A549 (cell line): ENCODE results near the gene SNX5. TPM values are rescaled to one million over a fixed set of nuclear protein-coding genes. Genes with fewer than 3 reads are reported as not detected.

Experiments
- ATAC-seq, 2 experiments: fragments of 200-7000 bp in 1 of 2; fragments of >200 bp in 1 of 2; cut with Nextera tagmentation in 1 of 2; cut with Tn5 transposase in 1 of 2; 3 replicates each; pipeline versions ENCODE4 v1.8.0 to v1.9.1; 2018 to 2020; ENCODE audit warnings: mild to moderate bottlenecking in 1 of 2, moderate library complexity in 1 of 2
- CTCF ChIA-PET: fragments of 300-600 bp; sonication (Branson Sonifier 250); formaldehyde crosslinking; extraction: SDS; loops from one replicate; lab custom pipeline; 2021; ENCODE audit warnings: antibody characterized with exemption, inconsistent platforms; lab: Yijun Ruan, JAX
- POLR2A ChIA-PET: fragments of 350-600 bp; formaldehyde crosslinking; extraction: SDS; loops from one replicate; lab custom pipeline; 2021; ENCODE audit warnings: antibody characterized with exemption, inconsistent platforms; lab: Yijun Ruan, JAX
- DNase-seq, 2 experiments: peaks; one replicate each; pipeline versions ENCODE4 v3.0.0 to v3.0.0-alpha.2; 2011 to 2016; ENCODE audit warnings: low read depth in 1 of 2, low spot score in 1 of 2
- FAIRE-seq: peaks from 2 replicates; lab custom pipeline; 2011; peaks lifted over from hg19 to GRCh38; lab: Jason Lieb, UNC
- H3K27ac ChIP-seq, 2 experiments: fragments of >200 bp; sonication (Bioruptor Twin); formaldehyde crosslinking; 3 replicates each; pipeline ENCODE4 v1.5.1; 2016 to 2017
- H3K4me1 ChIP-seq: fragments of >200 bp; sonication (Bioruptor Twin); formaldehyde crosslinking; 3 replicates; pipeline ENCODE4 v1.6.1; 2016
- H3K4me2 ChIP-seq: fragments of >200 bp; sonication (Bioruptor Twin); formaldehyde crosslinking; 3 replicates; pipeline ENCODE4 v1.6.1; 2016
- H3K4me3 ChIP-seq: fragments of >200 bp; sonication (Bioruptor Twin); formaldehyde crosslinking; 3 replicates; pipeline ENCODE4 v1.5.1; 2016
- H3K9me3 ChIP-seq: fragments of >200 bp; sonication (Bioruptor Twin); formaldehyde crosslinking; 3 replicates; pipeline ENCODE4 v1.6.1; 2016
- BHLHE40 ChIP-seq: IDR thresholded peaks from 2 replicates; pipeline ENCODE4 v1.6.1; 2012; ENCODE audit warnings: low read depth, low read length, inconsistent platforms
- CBX2 ChIP-seq: fragments of 200-600 bp; sonication (generic); IDR thresholded peaks from 2 replicates; pipeline ENCODE4 v1.6.1; 2016; ENCODE audit warnings: low read depth, mild to moderate bottlenecking, borderline replicate concordance
- CBX8 ChIP-seq: fragments of 200-600 bp; sonication (generic); IDR thresholded peaks from 2 replicates; pipeline ENCODE4 v1.6.1; 2016
- CHD2 ChIP-seq: fragments of 150-350 bp; IDR thresholded peaks from 2 replicates; pipeline ENCODE4 v1.6.1; 2014; ENCODE audit warnings: low read length; ENCODE audit not compliant: partially characterized antibody
- E2F6 ChIP-seq: IDR thresholded peaks from 2 replicates; pipeline ENCODE4 v1.6.1; 2012; ENCODE audit warnings: low read depth, borderline replicate concordance
- ELK1 ChIP-seq: fragments of 150-350 bp; IDR thresholded peaks from 2 replicates; pipeline ENCODE4 v1.6.1; 2014; ENCODE audit warnings: low read depth, mild to moderate bottlenecking, low read length
- ESRRA ChIP-seq: fragments of 150-350 bp; IDR thresholded peaks from 2 replicates; pipeline ENCODE4 v1.6.1; 2014; ENCODE audit warnings: mild to moderate bottlenecking, low read length, borderline replicate concordance
- FOSB ChIP-seq: fragments of 250-450 bp; sonication (Bioruptor Pico); IDR thresholded peaks from 2 replicates; pipeline ENCODE4 v1.5.0; 2020; ENCODE audit warnings: mild to moderate bottlenecking, moderate library complexity
- FOXS1 ChIP-seq: fragments of 250-450 bp; sonication (Bioruptor Pico); IDR thresholded peaks from 2 replicates; pipeline ENCODE4 v1.5.0; 2020; ENCODE audit warnings: mild to moderate bottlenecking, moderate library complexity
- HES2 ChIP-seq: fragments of >200 bp; sonication (Bioruptor Twin); formaldehyde crosslinking; IDR thresholded peaks from 2 replicates; pipeline ENCODE4 v1.6.1; 2016
- HOXA7 ChIP-seq: fragments of 250-450 bp; sonication (Bioruptor Pico); IDR thresholded peaks from 2 replicates; pipeline ENCODE4 v1.5.0; 2020; ENCODE audit warnings: mild to moderate bottlenecking, moderate library complexity
- HOXB5 ChIP-seq: fragments of 250-450 bp; sonication (Bioruptor Pico); IDR thresholded peaks from 2 replicates; pipeline ENCODE4 v1.5.0; 2020; ENCODE audit warnings: mild to moderate bottlenecking, moderate library complexity
- KDM5A ChIP-seq: fragments of 200-600 bp; sonication (generic); IDR thresholded peaks from 2 replicates; pipeline ENCODE4 v1.6.1; 2016; ENCODE audit warnings: antibody characterized with exemption, mild to moderate bottlenecking
- MAFK ChIP-seq: fragments of 450-650 bp; IDR thresholded peaks from 2 replicates; pipeline ENCODE4 v1.6.1; 2014; ENCODE audit not compliant: partially characterized antibody
- MAX ChIP-seq: IDR thresholded peaks from 2 replicates; pipeline ENCODE4 v1.6.1; 2012
- NR3C1 ChIP-seq: fragments of >200 bp; sonication (Bioruptor Twin); formaldehyde crosslinking; IDR thresholded peaks from 3 replicates; pipeline ENCODE4 v1.6.1; 2017
- POLR2A ChIP-seq: IDR thresholded peaks from 2 replicates; pipeline ENCODE4 v1.6.1; 2012; ENCODE audit warnings: mild to moderate bottlenecking, low read length
- REST ChIP-seq: fragments of 200-600 bp; sonication (generic); IDR thresholded peaks from 2 replicates; pipeline ENCODE4 v1.6.1; 2016; ENCODE audit warnings: antibody characterized with exemption, mild to moderate bottlenecking, moderate library complexity
- RNF2 ChIP-seq: fragments of 200-600 bp; sonication (generic); IDR thresholded peaks from 2 replicates; pipeline ENCODE4 v1.6.1; 2016; ENCODE audit warnings: low read depth, mild to moderate bottlenecking, antibody characterized with exemption, moderate library complexity, borderline replicate concordance
- SMC3 ChIP-seq: fragments of >200 bp; sonication (Bioruptor Twin); formaldehyde crosslinking; IDR thresholded peaks from 3 replicates; pipeline ENCODE4 v1.6.1; 2018; ENCODE audit warnings: inconsistent platforms
- USF2 ChIP-seq: fragments of 450-650 bp; IDR thresholded peaks from 2 replicates; pipeline ENCODE4 v1.6.1; 2014; ENCODE audit warnings: antibody characterized with exemption
- ZFP36 ChIP-seq: fragments of 450-650 bp; IDR thresholded peaks from 2 replicates; pipeline ENCODE4 v1.6.1; 2014; ENCODE audit warnings: borderline replicate concordance; ENCODE audit not compliant: partially characterized antibody
- ZNF302 ChIP-seq: fragments of 250-450 bp; sonication (Bioruptor Pico); IDR thresholded peaks from 2 replicates; pipeline ENCODE4 v1.9.0; 2021; ENCODE audit warnings: inconsistent platforms, mild to moderate bottlenecking, moderate library complexity
- WGBS: methylation state at CpG from one replicate; pipeline ENCODE4 v1.1.6; 2017; ENCODE audit errors: missing lambda C conversion rate; 5-methylcytosine and 5-hydroxymethylcytosine counted together
- polyA plus RNA-seq, 4 experiments: library from polyadenylated mRNA; depleted of rRNA in 3 of 4; stranded (reverse); fragments of >200 nt; fragmentation: RNase III in 1 of 4; extraction: RNeasy Plus Mini Kit Qiagen cat#74134 plus additional on column Dnase treatment in 1 of 4; gene quantifications; 2 replicates in 3 of 4; 3 replicates in 1 of 4; pipeline ENCODE4 v1.2.3, GENCODE V29; 2011 to 2017

The SNX5 gene
- polyA plus RNA-seq, 2 of the 4 experiments (the other 2 are of a cell fraction), result 225 to 342 TPM

- no peak overlapping the region for H3K4me3 ChIP-seq
Measured at GRCh38 chr20:17914957-17915356, 53.6 kb downstream of the SNX5 start.

GRCh38 chr20:17912916-17913315, 55.7 kb downstream of the SNX5 start:
- ChIA-PET POLR2A (interaction anchor here (0.6 kb wide), 1 partner anchor 15 kb away, joined by 3 read pairs; no protein-coding TSS in a partner anchor), CTCF (interaction anchor here (1.0 to 1.3 kb wide), 2 partner anchors 14 to 38 kb away, joined by 3 to 4 read pairs; no protein-coding TSS in a partner anchor)
- FAIRE-seq (no peak), ATAC-seq (no peak), DNase-seq (no peak)
- no peaks in the 10 kb centered on the region for H3K4me1 ChIP-seq
- H3K4me2 ChIP-seq, result no peak overlapping the region
- 22% methylated on average over 2 of the region's 2 CpGs for WGBS
- no peak overlapping the region for H3K4me3 ChIP-seq
- no peaks in the 10 kb centered on the region for H3K9me3 ChIP-seq
- no peak overlapping the region for H3K27ac ChIP-seq
- TF ChIP-seq POLR2A, result no peak
- TF ChIP-seq RNF2, result no peak
- no peak for TF ChIP-seq HOXA7 (CRISPR knock-in tag)
- TF ChIP-seq MAX, result no peak
- no peak for TF ChIP-seq NR3C1
- TF ChIP-seq REST, result no peak
- TF ChIP-seq ZNF302 (CRISPR knock-in tag), result no peak
- TF ChIP-seq ZFP36, result no peak
- no peak for TF ChIP-seq ELK1
- no peak for TF ChIP-seq HOXB5 (CRISPR knock-in tag)
- no peak for TF ChIP-seq BHLHE40
- TF ChIP-seq SMC3, result no peak
- no peak for TF ChIP-seq FOXS1

More at GRCh38 chr20:17914957-17915356, 53.6 kb downstream of the SNX5 start:
- TF ChIP-seq CBX2 (no peak), FOSB (CRISPR knock-in tag) (no peak), HES2 (no peak), E2F6 (no peak), NR3C1 (no peak), CBX8 (no peak), CHD2 (no peak), RNF2 (no peak), USF2 (no peak), ESRRA (no peak), MAFK (no peak), REST (no peak), KDM5A (no peak)
- TF ChIP-seq, all 56 proteins: peak for 0
- Histone ChIP-seq H3K27ac (no peak overlapping the region), H3K9me3 (no peaks in the 10 kb centered on the region), H3K4me1 (no peaks in the 10 kb centered on the region), H3K4me2 (no peak overlapping the region)
- DNase-seq (no peak), FAIRE-seq (no peak), ATAC-seq (no peak)
- ChIA-PET CTCF (interaction anchor here (0.7 to 1.3 kb wide), 3 partner anchors 11 to 81 kb away, joined by 3 to 4 read pairs (median 3); no protein-coding TSS in a partner anchor), POLR2A (no interaction called here)
- 77% methylated on average over 4 of the region's 4 CpGs for WGBS
